HG03045 (cell line): ENCODE measurements around the gene SBF2.

Source experiments
- ATAC-seq: cut with Tn5 transposase; IDR thresholded peaks from one replicate; pipeline ENCODE4 v1.9.1; 2021; ENCODE audit warnings: mild to moderate bottlenecking, moderate library complexity; ENCODE audit not compliant: unreplicated experiment

Gene SBF2

GRCh38 chr11:9868641-9869040, 425.4 kb downstream of the SBF2 start:
- ATAC-seq: no peak

- no peak for ATAC-seq
These were observed 431.0 kb downstream of the SBF2 start for GRCh38 chr11:9862981-9863380.

GRCh38 chr11:9861860-9862725, 431.9 kb downstream of the SBF2 start:
- ATAC-seq: peak; percentile 67

- ATAC-seq: no peak
These were observed 434.3 kb downstream of the SBF2 start for GRCh38 chr11:9859554-9860305.

- no peak for ATAC-seq
These were observed 435.2 kb downstream of the SBF2 start for GRCh38 chr11:9858822-9859221.

DNA sequence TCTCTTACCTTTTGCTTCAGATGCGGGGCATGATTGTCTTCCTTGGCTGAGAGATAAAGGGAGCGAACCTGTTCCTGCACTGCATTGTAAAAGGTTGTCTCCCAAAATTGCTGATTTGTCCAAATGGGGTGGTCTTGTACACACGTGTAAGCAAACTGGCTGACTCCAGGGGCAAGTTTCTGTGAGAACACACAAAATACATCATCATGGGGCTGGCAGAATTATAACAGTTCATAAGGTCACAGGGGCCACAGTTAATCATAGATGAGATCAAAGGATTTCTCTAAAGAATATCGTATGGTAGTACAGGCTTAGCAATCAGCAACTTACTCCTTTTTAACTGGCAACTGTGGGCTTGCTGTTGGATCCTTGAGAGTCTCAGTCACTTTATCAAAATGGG, 435.8 kb downstream of the SBF2 start:
- ATAC-seq: no peak

- ATAC-seq: no peak
These were observed 438.3 kb downstream of the SBF2 start for GRCh38 chr11:9855579-9856287.

DNA sequence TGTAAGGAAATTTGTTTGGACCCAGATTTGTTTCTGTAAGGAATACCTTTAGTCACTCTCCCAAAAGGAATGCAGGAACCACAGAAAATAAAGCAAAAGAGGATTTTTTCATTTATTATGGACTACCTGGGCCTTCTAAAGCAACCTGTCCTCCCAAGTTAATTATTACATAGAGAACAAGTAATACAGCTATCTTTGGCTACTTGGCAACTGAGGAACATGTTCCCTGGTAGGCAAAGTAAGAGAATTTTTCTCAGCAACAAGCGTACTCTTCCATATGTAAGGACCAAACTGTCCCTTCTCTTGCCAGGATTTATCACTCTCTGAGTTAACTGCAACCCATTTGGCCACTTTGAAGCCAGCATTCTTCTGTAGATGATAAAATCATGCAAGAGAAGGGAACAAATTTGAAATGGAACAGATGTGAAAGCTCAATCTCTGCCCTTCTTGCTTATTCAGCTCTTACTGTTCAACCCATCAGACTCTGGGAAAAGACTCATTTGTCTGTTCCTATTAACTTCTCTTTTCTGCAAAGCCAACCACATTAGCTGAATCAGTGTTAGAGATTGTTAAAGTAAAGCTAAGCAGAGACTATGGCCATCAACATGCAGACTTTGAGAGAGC, 440.0 kb downstream of the SBF2 start:
- no peak for ATAC-seq

DNA sequence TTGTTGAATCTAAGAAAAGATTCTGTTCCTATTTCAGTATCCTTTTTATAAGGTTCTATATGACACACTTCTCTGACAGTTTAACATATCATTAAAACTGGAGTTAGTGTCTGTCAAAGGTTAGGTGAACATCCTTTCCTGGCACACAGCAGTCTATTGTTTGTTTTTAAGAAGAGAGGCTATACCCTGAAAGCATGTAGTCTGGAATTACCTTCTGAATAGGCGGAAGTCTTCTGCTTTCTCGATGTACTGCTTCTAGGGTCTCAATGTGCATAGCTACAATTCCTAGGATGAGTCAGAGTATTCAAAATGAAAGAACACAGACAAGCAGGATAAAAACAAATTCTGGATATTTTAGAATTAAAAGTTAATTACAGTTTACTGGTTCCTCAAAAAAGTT, 441.6 kb downstream of the SBF2 start:
- ATAC-seq: no peak

- no peak for ATAC-seq
These were observed 442.7 kb downstream of the SBF2 start for GRCh38 chr11:9851366-9851765.

DNA sequence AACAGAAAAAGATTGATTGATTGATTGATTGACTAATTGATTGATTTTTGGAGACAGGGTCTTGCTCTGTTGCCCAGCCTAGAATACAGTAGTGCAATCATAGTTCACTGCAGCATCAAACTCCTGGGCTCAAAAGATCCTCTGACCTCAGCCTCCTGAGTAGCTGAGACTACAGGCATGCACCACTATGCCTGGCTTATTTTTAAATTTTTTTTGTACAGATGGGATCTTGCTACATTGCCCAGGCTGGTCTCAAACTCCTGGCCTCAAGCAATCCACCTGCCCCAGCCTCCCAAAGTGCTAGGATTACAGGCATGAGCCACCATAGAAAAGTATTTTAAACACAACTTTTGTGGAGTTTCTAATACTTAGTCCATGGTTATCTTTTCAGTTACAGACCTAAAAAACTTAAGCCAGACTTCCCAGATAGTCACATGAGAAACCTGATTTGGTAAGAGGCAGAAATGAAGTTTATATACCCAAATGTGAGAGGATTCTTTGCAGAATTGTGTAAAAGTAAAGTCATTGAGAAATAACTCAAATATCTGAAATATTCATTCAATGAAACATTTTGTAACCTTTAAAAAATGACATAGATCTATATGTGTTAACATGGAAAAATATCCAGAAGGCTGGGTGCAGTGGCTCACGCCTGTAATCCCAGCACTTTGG, 443.7 kb downstream of the SBF2 start:
- ATAC-seq: no peak

- no peak for ATAC-seq
These were observed 444.6 kb downstream of the SBF2 start for GRCh38 chr11:9849389-9849788.

- no peak for ATAC-seq
These were observed 446.4 kb downstream of the SBF2 start for GRCh38 chr11:9847636-9848035.

DNA sequence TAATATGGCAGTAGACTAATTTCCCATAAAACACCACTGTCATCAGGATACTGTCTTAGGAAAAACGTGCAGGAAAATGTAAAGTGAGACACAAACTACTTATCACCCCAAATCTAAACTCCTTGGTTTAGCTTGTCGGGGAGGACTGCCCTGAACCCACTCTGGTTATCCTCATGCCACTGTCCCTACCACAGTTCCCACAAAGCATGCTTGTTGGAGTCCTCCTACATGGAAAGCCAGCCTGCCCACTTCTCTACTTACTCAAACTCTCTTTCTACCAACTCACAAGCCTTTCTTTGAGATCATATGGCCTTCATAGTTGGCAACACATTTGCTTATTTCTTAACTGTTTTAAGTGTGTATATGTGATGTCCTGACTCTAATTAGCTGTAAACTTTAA, 451.1 kb downstream of the SBF2 start:
- no peak for ATAC-seq

DNA sequence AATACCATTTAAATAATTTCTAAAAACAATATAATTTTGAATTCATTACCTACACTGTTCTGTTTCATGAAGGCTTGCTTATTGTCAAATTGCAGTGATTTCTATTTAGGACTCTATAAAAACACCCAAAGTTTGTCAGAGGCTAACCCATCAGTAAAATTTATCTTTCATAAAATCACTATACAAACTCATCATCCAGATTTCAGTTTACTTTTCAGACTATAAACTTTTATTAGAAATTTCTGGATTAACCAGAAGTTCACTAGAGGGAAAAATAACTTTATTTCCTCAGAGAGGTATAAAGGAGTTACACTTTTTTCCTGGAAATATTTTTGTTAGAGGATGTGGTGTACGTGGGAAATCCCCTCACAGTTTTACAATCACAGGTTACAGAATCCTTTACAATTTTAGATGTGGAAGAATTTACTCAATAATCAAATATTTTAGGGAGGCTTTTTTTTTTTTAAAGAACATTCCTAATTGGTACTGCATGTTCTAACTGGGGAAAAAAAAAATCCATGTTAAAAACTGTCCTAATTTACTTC, 453.5 kb downstream of the SBF2 start:
- ATAC-seq: no peak

DNA sequence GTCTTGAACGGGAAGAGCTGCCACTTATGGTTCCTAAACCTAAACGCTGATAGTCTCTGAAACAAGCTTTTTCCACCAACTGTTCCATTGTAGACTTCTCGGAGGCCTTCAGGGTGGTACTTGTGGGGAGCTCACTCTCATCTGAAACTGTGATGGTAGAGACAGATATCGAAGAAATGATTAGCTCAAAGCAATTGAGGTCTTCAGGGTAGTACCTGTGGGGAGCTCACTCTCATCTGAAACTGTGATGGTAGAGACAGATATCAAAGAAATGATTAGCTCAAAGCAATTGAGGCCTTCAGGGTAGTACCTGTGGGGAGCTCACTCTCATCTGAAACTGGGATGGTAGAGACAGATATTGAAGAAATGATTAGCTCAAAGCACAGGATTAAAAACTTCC, 454.5 kb downstream of the SBF2 start:
- ATAC-seq: no peak

DNA sequence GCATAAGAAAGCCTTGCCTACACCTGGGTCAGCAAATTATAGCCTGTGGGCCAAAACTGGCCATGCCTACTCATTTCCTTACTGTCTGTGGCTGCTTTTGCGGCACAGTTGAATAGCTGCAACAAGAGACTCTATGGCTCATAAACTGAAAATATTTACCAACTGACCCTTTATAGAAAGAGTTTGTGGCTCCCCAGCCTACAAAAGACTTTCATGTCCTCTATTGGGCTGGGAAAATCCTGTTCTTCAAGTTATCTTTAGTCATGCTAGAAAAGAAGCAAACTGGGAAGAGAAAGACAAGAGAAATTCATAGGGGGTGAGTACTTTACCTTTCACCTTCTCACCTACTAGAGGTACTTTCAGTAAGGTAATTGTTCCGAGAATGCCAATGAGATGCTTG, 455.1 kb downstream of the SBF2 start:
- peak; percentile 70 for ATAC-seq

GRCh38 chr11:9838229-9838628, 455.8 kb downstream of the SBF2 start:
- no peak for ATAC-seq

- ATAC-seq: no peak
These were observed 459.7 kb downstream of the SBF2 start for GRCh38 chr11:9834291-9834690.

DNA sequence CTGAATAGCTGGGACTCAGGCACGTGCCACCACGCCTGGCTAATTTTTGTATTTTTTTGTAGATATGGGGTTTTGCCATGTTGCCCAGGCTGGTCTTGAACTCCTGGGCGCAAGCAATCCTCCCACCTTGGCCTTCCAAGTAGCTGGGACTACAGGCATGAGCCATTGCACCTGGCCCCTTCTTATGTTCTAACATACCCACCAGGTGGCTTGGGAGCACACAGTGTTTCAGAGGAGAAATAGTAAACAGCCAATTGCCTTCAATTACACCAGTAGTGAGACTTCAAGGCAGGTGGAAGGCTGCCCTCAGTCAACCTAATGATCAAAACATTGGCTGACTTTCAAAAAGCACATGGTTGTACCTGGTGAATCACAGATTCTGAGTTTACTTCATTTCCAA, 462.9 kb downstream of the SBF2 start:
- no peak for ATAC-seq
